HG02798 (cell line): Measurements from ENCODE around the gene TMEM45A.

ENCODE experiments used
- ATAC-seq: cut with Tn5 transposase; IDR thresholded peaks from one replicate; pipeline ENCODE4 v1.9.1; 2021; ENCODE audit warnings: mild to moderate bottlenecking; ENCODE audit not compliant: unreplicated experiment, poor library complexity

Gene TMEM45A

GRCh38 chr3:100606894-100607512 lies 114.6 kb downstream of the TMEM45A start:
- ATAC-seq: peak; percentile 76

- no peak for ATAC-seq
These were observed 116.9 kb downstream of the TMEM45A start, which contains the start of gene ADGRG7 for GRCh38 chr3:100609305-100609704. TSS of gene ADGRG7 (plus strand) at chr3:100609601. CDS start at chr3:100609857, 256 bp downstream.

- ATAC-seq: no peak
These were observed 117.5 kb downstream of the TMEM45A start for GRCh38 chr3:100609963-100610362.

- no peak for ATAC-seq
These were observed 118.8 kb downstream of the TMEM45A start for GRCh38 chr3:100611221-100611620.

GRCh38 chr3:100613721-100614390 lies 121.4 kb downstream of the TMEM45A start:
- ATAC-seq: peak; percentile 55

GRCh38 chr3:100614941-100615340 lies 122.5 kb downstream of the TMEM45A start:
- no peak for ATAC-seq

GRCh38 chr3:100615684-100616083 lies 123.3 kb downstream of the TMEM45A start:
- ATAC-seq: no peak

- ATAC-seq: no peak
These were observed 128.8 kb downstream of the TMEM45A start for GRCh38 chr3:100621251-100621650.
